ENCODE results near the gene CYLC1.

The CYLC1 gene

GRCh38 chrX:83888585-83888984 lies 27.6 kb downstream of the CYLC1 start:
- Histone ChIP-seq H3K4me1 (ENCODE audit: insufficient read depth, poor library complexity, severe bottlenecking) (no peaks in the 10 kb centered on the region), H3K4me3 (ENCODE audit: severe bottlenecking) (no peak overlapping the region), H3K9me3 (ENCODE audit: severe bottlenecking) (no peaks in the 10 kb centered on the region), H3K27ac (ENCODE audit: poor library complexity, severe bottlenecking) (no peak overlapping the region), H3K27me3 (ENCODE audit: insufficient read depth, poor library complexity, severe bottlenecking) (no peaks in the 10 kb centered on the region), H3K36me3 (ENCODE audit: low read depth) (no peaks in the 10 kb centered on the region)
- no peak for TF ChIP-seq CTCF (IDR thresholded peaks at IDR 0.05; ENCODE audit: poor library complexity, severe bottlenecking)
- no peak for DNase-seq (ENCODE audit: low spot score)
- no peak for ATAC-seq (ENCODE audit: low read depth)

- no peak for DNase-seq (ENCODE audit: low spot score)
- Histone ChIP-seq H3K4me1 (ENCODE audit: insufficient read depth, poor library complexity, severe bottlenecking) (no peaks in the 10 kb centered on the region), H3K4me3 (ENCODE audit: severe bottlenecking) (no peak overlapping the region), H3K9me3 (ENCODE audit: severe bottlenecking) (no peaks in the 10 kb centered on the region), H3K27me3 (ENCODE audit: insufficient read depth, poor library complexity, severe bottlenecking) (no peaks in the 10 kb centered on the region), H3K27ac (ENCODE audit: poor library complexity, severe bottlenecking) (no peak overlapping the region), H3K36me3 (ENCODE audit: low read depth) (no peaks in the 10 kb centered on the region)
- ATAC-seq (ENCODE audit: low read depth) = no peak
- TF ChIP-seq CTCF (IDR thresholded peaks at IDR 0.05; ENCODE audit: poor library complexity, severe bottlenecking) = no peak
Measured at GRCh38 chrX:83892433-83892832, 31.5 kb downstream of the CYLC1 start.

GRCh38 chrX:83906921-83907320 lies 46.0 kb downstream of the CYLC1 start:
- H3K36me3 ChIP-seq (ENCODE audit: low read depth) = no peaks in the 10 kb centered on the region
- no peak overlapping the region for H3K4me3 ChIP-seq (ENCODE audit: severe bottlenecking)
- no peaks in the 10 kb centered on the region for H3K4me1 ChIP-seq (ENCODE audit: insufficient read depth, poor library complexity, severe bottlenecking)
- ATAC-seq (ENCODE audit: low read depth) = no peak
- TF ChIP-seq CTCF (IDR thresholded peaks at IDR 0.05; ENCODE audit: poor library complexity, severe bottlenecking) = no peak
- H3K27ac ChIP-seq (ENCODE audit: poor library complexity, severe bottlenecking) = no peak overlapping the region
- H3K27me3 ChIP-seq (ENCODE audit: insufficient read depth, poor library complexity, severe bottlenecking) = no peaks in the 10 kb centered on the region
- DNase-seq (ENCODE audit: low spot score) = no peak
- no peaks in the 10 kb centered on the region for H3K9me3 ChIP-seq (ENCODE audit: severe bottlenecking)

- Histone ChIP-seq H3K27ac (ENCODE audit: poor library complexity, severe bottlenecking) (no peak overlapping the region), H3K4me1 (ENCODE audit: insufficient read depth, poor library complexity, severe bottlenecking) (no peaks in the 10 kb centered on the region), H3K9me3 (ENCODE audit: severe bottlenecking) (no peaks in the 10 kb centered on the region), H3K36me3 (ENCODE audit: low read depth) (no peaks in the 10 kb centered on the region), H3K4me3 (ENCODE audit: severe bottlenecking) (no peak overlapping the region), H3K27me3 (ENCODE audit: insufficient read depth, poor library complexity, severe bottlenecking) (no peaks in the 10 kb centered on the region)
- ATAC-seq (ENCODE audit: low read depth) (no peak), DNase-seq (ENCODE audit: low spot score) (no peak)
- peak; percentile 48 for TF ChIP-seq CTCF (IDR thresholded peaks at IDR 0.05; ENCODE audit: poor library complexity, severe bottlenecking)
Measured at GRCh38 chrX:83916525-83916924, 55.6 kb downstream of the CYLC1 start.

- Histone ChIP-seq H3K4me1 (ENCODE audit: insufficient read depth, poor library complexity, severe bottlenecking) (no peaks in the 10 kb centered on the region), H3K27ac (ENCODE audit: poor library complexity, severe bottlenecking) (no peak overlapping the region), H3K4me3 (ENCODE audit: severe bottlenecking) (no peak overlapping the region), H3K9me3 (ENCODE audit: severe bottlenecking) (no peaks in the 10 kb centered on the region), H3K27me3 (ENCODE audit: insufficient read depth, poor library complexity, severe bottlenecking) (no peaks in the 10 kb centered on the region), H3K36me3 (ENCODE audit: low read depth) (no peaks in the 10 kb centered on the region)
- peak; percentile 11 for TF ChIP-seq CTCF (IDR thresholded peaks at IDR 0.05; ENCODE audit: poor library complexity, severe bottlenecking)
- DNase-seq (ENCODE audit: low spot score) (no peak), ATAC-seq (ENCODE audit: low read depth) (no peak)
Measured at GRCh38 chrX:83934220-83934619, 73.3 kb downstream of the CYLC1 start.
